A172 (cell line): ENCODE measurements around the gene SCN9A. TPM values are rescaled to one million over a fixed set of nuclear protein-coding genes. Genes with fewer than 3 reads are reported as not detected.
"Not testable (repeated sequence)": the region's sequence is repeated elsewhere in the genome, so short reads cannot be mapped to it uniquely, and the experiment has no call there.

Experiments
- DNase-seq: peaks from one replicate; pipeline ENCODE4 v3.0.0-alpha.2; 2015; ENCODE audit warnings: low spot score
- total RNA-seq: library from RNA; depleted of rRNA; stranded (reverse); fragments of >200 nt; shearing (Covaris generic); gene quantifications from 2 replicates; pipeline ENCODE4 v1.2.3, GENCODE V29; 2014

The SCN9A gene
- total RNA-seq, 1 experiment from 2014 or later: 8.2 TPM

DNA sequence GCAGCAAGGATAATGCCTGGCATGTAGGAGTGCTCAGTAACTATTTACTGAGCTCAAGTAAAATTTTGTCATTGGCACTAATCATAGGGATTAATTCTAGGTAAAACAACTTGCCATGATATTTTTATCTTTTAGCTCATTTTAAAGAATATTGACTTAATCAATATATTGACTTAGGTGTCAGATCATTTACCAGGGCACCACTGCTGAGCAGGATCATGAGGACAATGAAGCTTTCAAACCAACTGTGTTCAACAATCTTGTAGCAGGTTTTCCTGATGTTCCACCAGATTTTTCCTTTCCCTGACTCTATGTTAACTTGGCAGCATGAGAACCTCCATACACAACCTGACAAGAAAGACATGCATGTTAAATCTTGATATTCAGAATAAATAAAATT is 133.4 kb downstream of the SCN9A start:
- no peak for DNase-seq

- no peak for DNase-seq
These were observed 135.1 kb downstream of the SCN9A start for GRCh38 chr2:166240387-166241313.

GRCh38 chr2:166239548-166239947 is 136.2 kb downstream of the SCN9A start:
- DNase-seq: peak; percentile 87

- DNase-seq: no peak
These were observed 137.6 kb downstream of the SCN9A start for GRCh38 chr2:166238176-166238575.

DNA sequence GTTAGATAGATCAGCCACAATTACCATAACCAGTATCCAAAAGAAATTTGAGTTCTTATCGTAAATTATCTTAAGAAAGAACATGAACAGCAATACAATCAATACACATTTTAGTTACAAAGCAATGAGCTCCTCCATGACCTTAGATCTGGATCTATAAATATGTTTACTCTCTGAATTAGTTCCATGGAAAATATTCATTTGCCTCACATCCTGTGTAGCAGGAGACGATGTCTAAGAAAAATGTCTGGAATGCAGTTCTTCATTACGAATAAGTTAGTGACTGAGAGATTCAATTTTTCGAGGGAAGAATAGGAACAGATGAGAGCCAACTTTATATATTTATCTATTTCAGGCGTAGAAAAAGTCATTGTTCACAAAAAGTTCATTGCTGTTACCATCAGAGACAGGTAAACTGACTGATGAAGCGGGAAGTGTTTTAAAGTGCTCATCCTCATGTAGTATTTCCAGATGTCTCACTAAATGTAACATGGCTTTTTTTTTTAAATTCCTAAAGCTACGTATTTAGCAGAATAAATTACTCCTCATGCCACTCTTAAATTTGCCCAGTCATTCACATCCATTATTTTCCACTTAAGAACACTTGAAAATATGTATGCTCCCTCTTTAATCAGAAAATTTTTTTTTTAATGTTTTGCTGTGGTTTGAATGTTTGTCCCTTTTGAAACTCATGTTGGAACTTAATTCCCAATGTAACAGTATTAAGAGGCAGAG is 141.5 kb downstream of the SCN9A start:
- DNase-seq: peak; percentile 57

DNA sequence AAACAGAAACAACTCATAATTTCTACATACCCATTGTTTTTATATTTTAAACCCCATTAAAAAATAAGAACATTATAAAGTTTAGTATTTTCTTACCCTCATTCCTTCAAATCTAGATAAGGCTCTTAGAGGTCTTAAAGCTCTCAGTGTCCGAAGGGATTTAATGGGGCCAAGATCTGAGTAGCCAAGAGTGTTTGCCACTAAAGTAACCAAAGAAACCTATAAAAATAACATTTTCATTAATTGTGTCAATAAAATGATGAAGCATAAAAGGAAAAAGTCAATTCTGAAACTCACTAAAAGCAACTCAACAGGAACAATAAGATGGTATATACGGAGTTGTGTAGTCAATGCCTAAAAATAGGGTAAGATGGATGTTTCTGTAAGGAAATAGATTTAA is 142.5 kb downstream of the SCN9A start:
- DNase-seq: no peak

DNA sequence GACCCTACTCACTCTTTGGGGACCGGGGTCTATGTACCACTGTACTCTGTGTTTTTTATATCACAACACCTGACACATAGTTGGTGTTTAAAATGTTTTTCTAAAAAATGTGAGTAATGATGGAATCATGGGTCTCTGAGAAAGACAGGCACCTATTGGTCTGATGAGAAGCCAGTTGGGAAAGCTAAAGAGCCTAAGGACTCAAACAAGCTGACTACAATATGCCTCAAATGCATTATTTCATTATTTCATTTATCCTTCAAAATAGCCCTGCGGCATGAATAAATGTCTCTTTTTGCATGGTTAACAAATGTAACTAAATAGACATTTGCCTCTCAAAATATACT is 145.0 kb downstream of the SCN9A start:
- no peak for DNase-seq

- no peak for DNase-seq
These were observed 145.6 kb downstream of the SCN9A start for GRCh38 chr2:166230024-166230723.

DNA sequence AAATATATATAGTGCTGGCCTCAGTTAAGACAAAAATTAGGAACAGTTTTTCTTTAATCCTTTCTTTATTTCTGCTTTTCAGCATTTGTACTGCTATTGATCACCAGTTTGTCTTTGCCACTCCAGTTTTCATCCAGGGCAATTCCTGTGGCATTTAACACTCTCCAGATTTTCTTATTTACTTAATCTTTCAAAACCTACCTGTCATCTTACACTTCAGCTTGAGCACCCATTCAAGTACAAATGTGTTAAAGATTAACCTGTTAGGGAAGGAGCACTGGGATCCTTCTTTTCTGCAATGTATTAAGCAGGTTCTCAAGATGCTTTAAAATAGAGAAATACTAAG is 146.1 kb downstream of the SCN9A start:
- DNase-seq: no peak

DNA sequence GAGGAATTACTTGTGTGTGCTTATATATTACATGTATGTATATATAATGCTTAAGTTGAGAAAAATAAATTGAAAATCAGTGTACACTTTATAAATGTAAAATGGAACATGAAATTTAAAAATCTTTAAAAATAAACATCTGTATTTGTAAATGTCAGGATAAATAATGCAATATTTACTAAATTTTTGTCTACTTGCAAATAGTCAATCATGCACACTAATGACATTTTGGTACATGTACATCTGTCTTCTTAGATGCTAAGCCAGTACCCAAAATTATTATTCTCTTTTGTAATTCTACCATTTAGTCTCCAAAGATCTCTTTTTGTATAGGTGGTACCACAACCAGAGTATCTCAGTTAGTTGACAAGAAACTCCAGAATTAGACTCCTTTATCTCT is 151.5 kb downstream of the SCN9A start:
- no peak for DNase-seq

- no peak for DNase-seq
These were observed 152.4 kb downstream of the SCN9A start for GRCh38 chr2:166223298-166223697.

DNA sequence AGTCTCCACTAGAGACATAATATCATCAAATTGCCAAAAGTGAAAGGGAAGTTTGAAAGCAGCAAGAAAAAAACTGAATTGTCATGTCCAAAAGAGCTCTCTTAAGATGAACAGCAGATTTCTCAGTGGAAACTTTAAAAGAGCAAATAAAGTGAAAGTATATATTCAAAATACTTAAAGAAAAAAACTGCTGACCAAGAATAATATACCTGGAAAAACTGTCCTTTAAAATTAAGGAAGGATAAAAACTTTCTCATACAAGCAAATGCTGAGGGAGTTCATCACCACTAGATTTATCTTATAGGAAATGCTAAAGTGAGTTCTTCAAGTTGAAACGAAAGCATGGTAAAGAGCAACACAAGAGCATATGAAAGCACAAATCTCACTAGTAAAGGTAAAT is 164.7 kb downstream of the SCN9A start:
- DNase-seq: no peak

- not testable (repeated sequence) for DNase-seq
These were observed 165.8 kb downstream of the SCN9A start for GRCh38 chr2:166209944-166210343.

- DNase-seq: not testable (repeated sequence)
These were observed 166.4 kb downstream of the SCN9A start for GRCh38 chr2:166209367-166209766.

GRCh38 chr2:166206153-166206552 is 169.6 kb downstream of the SCN9A start:
- DNase-seq: not testable (repeated sequence)

GRCh38 chr2:166202778-166203177 is 173.0 kb downstream of the SCN9A start:
- no peak for DNase-seq

DNA sequence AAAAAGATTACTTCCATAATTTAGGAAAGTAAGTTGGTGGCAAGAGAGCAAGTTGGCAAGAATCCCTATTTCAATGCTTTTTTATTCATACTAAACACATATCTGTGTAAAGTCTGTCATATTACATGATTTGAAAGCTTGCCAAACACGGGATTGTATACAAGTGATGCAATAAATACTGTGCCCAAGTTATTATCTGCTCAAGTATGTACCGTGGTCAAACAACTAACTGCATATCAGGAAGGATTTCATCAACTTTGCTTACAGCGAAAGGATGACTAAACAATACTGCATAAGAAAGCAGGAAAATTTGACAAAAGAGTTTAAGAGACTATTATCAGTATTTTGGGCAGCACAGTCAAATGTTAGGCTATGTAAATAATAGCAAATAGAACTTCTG is 178.3 kb downstream of the SCN9A start:
- no peak for DNase-seq

DNA sequence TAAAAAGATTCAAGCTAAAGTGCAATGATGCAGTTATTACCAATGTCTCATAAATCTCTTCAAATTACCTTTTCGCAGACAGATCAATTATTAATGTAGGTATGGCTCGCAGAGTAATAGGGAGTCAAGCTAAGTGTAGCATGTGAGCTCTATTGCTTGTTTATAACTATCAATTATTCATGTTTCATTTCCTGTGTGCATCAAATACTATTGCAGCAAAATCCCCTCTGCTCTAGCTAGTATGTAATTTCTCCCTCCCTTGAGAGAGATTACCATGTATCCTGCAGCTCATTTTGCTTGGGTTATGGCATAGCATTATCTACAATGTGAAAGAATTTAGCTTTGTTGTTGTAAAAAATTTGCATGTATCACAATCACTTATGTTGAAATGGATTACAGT is 182.3 kb downstream of the SCN9A start:
- no peak for DNase-seq

GRCh38 chr2:166188084-166188483 is 187.7 kb downstream of the SCN9A start:
- no peak for DNase-seq

DNA sequence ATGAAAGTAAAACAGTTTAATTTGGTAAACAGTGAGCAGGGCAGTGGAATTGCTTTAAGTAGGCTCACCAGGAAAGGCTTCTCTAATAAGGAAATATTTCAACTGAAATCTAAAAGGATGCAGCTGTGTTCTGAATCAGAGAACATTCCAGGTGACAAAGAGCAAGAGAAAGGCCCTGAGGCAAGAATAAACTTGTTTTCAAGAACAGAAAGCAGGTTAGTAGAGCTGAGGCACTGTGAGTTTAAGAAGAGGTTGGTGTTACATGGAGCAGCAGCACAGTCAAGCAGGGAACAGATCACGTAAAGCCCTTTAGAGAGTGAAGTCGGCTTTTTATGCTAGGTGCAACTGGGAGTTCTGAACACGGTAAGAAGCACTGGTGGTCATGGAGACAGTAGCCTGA is 191.0 kb downstream of the SCN9A start:
- DNase-seq: no peak

GRCh38 chr2:166181813-166182154 is 194.0 kb downstream of the SCN9A start:
- no peak for DNase-seq

GRCh38 chr2:166180951-166181812 is 194.6 kb downstream of the SCN9A start:
- DNase-seq: peak; percentile 59
